Psoas muscle (tissue), 8 donors: Measurements from ENCODE around the gene ABCC4. TPM values are rescaled to one million over a fixed set of nuclear protein-coding genes. Genes with fewer than 3 reads are reported as not detected.

ENCODE experiments used
- ATAC-seq, 4 donors: fragments of 200-7000 bp; cut with Tn5 transposase; one replicate each; pipeline ENCODE4 v1.9.1; 2020; ENCODE audit warnings: moderate library complexity in 3 of 4, mild to moderate bottlenecking in 2 of 4
- DNase-seq, 2 donors: peaks; one replicate each; pipeline ENCODE4 v3.0.0-alpha.2; 2020
- H3K27ac ChIP-seq: fragments of 200-600 bp; one replicate; pipeline ENCODE4 v1.8.0; 2022
- H3K27me3 ChIP-seq, 3 donors: fragments of 200-600 bp in 1 of 3; one replicate each; pipeline versions ENCODE4 v1.6.1 to v1.8.0; 2013 to 2022; ENCODE audit warnings: low read length in 2 of 3, mild to moderate bottlenecking in 2 of 3, moderate library complexity in 1 of 3; ENCODE audit not compliant: insufficient read depth in 3 of 3
- H3K36me3 ChIP-seq, 2 donors: fragments of 200-600 bp in 1 of 2; one replicate each; pipeline versions ENCODE4 v1.6.1 to v1.8.0; 2013 to 2022; ENCODE audit warnings: low read depth in 1 of 2, mild to moderate bottlenecking in 1 of 2, moderate library complexity in 1 of 2; ENCODE audit not compliant: insufficient read depth in 1 of 2
- H3K4me1 ChIP-seq: fragments of 200-600 bp; one replicate; pipeline ENCODE4 v1.8.0; 2022
- H3K4me3 ChIP-seq: fragments of 200-600 bp; one replicate; pipeline ENCODE4 v1.8.0; 2022; ENCODE audit warnings: mild to moderate bottlenecking
- H3K9me3 ChIP-seq: fragments of 200-600 bp; one replicate; pipeline ENCODE4 v1.8.0; 2022
- WGBS, 3 donors: extraction: QIAGEN DNeasy Blood & Tissue Kit; methylation state at CpG; one replicate each; pipeline versions ENCODE4 v1.1.6 to v1.1.7; 2013; 5-methylcytosine and 5-hydroxymethylcytosine counted together
- intact Hi-C, 2 donors: fragments of 100-400 bp; cut with DNase I; formaldehyde crosslinking; loops; one replicate each; pipeline versions ENCODE4 v1.11.0 to v1.14.2; 2022
- polyA plus RNA-seq, 3 donors: library from polyadenylated mRNA; stranded (reverse); fragments of 200-250 nt; gene quantifications; one replicate each; pipeline ENCODE4 v1.2.3, GENCODE V29; 2013
- total RNA-seq, 4 donors: library from RNA; stranded (reverse); fragmentation: NEBNext Ultra II Directional in 2 of 4; extraction: Animal tissue kit (Norgen Biotek cat#: 25700) in 2 of 4; gene quantifications; one replicate each; pipeline versions ENCODE4 v1.2.1 to v1.2.4, GENCODE V29; 2021 to 2023
- TF ChIP-seq, protein P1 (sequence below): fragments of 200-600 bp; IDR thresholded peaks from one replicate; pipeline ENCODE4 v1.8.0; 2022; ENCODE audit warnings: antibody characterized with exemption
- donor health status: healthy with polysubstance abuse.
- donor health status: DM: no; HTN: no; CAD: no; lungs with moderate emphysema.
- donor health status: Bipolar disorder and iron deficiency.
- donor health status: healthy.
- donor health status: DM: yes; HTN: yes; CAD: no.
- donor health status: DM: no; HTN: no; CAD: no.
- donor health status: DM: no; HTN: no; CAD: no.
- donor health status: DM: yes; HTN: yes; CAD: no.

Gene ABCC4
- total and polyA plus RNA-seq, 7 donors: 2.3 to 25.2 (median 6.1) TPM

DNA sequence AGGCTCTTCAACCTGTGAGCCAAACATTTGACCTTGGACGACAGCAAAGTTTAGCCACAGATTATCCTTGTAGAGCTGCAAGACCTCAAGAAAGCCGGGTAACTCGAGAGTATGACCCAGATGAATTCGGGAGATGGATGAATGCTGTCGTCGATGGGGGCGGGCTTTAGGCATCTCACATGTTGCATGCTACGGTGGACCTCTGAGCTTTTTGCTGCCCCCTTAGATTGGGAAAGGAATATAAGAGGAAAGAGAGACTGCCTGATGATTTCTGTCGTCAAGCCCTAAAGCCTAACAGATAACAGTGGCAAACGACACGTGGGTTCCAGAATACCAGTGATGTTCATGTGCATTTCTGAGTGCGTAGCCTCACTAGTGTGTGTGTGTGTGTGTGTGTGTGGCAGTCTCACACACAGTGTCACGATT lies 730 bp upstream of the ABCC4 start:
- no peaks in the 10 kb centered on the region for H3K27me3 ChIP-seq
- H3K4me1 ChIP-seq: peaks cover 38% of the 10 kb centered on the region
- no peaks in the 10 kb centered on the region for H3K36me3 ChIP-seq
- intact Hi-C loops: loop anchor here in 1 of 2 donors (2.0 kb wide), 1 partner anchor 111 kb away; no protein-coding TSS in a partner anchor
- DNase-seq (no peak), ATAC-seq (peak in 2 of 4 donors; percentile 2 to 6)
- no peaks in the 10 kb centered on the region for H3K9me3 ChIP-seq
- peak overlapping the region; percentile 89 for H3K4me3 ChIP-seq
- TF ChIP-seq, protein P1, sequence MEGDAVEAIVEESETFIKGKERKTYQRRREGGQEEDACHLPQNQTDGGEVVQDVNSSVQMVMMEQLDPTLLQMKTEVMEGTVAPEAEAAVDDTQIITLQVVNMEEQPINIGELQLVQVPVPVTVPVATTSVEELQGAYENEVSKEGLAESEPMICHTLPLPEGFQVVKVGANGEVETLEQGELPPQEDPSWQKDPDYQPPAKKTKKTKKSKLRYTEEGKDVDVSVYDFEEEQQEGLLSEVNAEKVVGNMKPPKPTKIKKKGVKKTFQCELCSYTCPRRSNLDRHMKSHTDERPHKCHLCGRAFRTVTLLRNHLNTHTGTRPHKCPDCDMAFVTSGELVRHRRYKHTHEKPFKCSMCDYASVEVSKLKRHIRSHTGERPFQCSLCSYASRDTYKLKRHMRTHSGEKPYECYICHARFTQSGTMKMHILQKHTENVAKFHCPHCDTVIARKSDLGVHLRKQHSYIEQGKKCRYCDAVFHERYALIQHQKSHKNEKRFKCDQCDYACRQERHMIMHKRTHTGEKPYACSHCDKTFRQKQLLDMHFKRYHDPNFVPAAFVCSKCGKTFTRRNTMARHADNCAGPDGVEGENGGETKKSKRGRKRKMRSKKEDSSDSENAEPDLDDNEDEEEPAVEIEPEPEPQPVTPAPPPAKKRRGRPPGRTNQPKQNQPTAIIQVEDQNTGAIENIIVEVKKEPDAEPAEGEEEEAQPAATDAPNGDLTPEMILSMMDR: no peak
- H3K27ac ChIP-seq: peak overlapping the region; percentile 90
- WGBS, 3 donors: 11 to 27% (median 18%) methylated on average over 13 of the region's 13 CpGs

GRCh38 chr13:95300625-95301182 lies 547 bp downstream of the ABCC4 start:
- intact Hi-C loops: loop anchor here in 1 of 2 donors (2.0 kb wide), 1 partner anchor 110 kb away; no protein-coding TSS in a partner anchor
- Histone ChIP-seq H3K4me1 (peaks cover 38% of the 10 kb centered on the region), H3K27ac (peak overlapping the region; percentile 90), H3K36me3 (no peaks in the 10 kb centered on the region), H3K9me3 (no peaks in the 10 kb centered on the region), H3K4me3 (peak overlapping the region; percentile 89), H3K27me3 (no peaks in the 10 kb centered on the region)
- DNase-seq: peak; percentile 35 to 66
- peak in 2 of 4 donors; percentile 31 to 42 for ATAC-seq
- 1% methylated on average over 22 to 45 of the region's 45 CpGs for WGBS, 3 donors
- TF ChIP-seq, protein P1: no peak

GRCh38 chr13:95298971-95299621 lies 2.2 kb downstream of the ABCC4 start:
- DNase-seq: no peak

DNA sequence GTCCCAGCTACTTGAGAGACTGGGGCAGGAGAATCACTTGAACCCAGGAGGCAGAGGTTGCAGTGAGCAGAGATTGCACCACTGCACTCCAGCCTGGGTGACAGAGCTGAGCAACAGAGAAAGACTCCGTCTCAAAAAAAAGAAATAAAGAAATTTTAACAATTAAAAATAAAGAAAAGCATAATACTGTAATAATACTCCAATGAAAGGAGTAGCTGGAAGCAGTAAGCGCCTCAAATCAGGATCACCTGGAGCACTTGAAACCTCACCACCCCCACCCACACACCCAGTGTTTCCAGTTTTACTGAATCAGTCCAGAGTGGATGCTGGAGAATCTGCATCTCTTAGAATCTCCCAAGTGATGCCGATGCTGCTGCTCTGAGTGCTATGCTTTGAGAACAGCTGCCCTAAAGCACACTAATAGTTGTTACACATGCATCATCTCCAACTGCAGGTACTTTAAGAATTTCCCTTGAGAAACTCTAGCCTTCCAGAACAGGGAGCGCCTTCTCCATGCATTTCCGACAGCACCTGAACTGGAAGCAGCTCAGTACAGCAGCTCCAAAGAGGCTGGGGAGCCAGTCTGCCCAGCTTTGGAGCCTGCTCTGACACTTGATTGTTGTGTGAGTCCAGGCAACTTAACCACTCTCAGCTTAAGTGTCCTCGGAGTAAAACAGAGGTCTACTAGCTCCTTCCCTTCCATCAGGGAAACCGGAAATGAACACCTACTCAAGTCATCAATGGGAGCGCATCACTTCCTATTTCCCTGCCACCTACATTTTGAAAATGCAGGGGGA lies 2.9 kb downstream of the ABCC4 start:
- Histone ChIP-seq H3K9me3 (no peaks in the 10 kb centered on the region), H3K4me1 (peaks cover 22% of the 10 kb centered on the region), H3K36me3 (no peaks in the 10 kb centered on the region), H3K4me3 (no peak overlapping the region), H3K27ac (peak overlapping the region; percentile 37), H3K27me3 (no peaks in the 10 kb centered on the region)
- 83 to 92% (median 88%) methylated on average over 8 of the region's 8 CpGs for WGBS, 3 donors
- ATAC-seq (no peak), DNase-seq (no peak)
- TF ChIP-seq, protein P1: no peak
- intact Hi-C loops: loop anchor here (5.0 to 10.0 kb wide), 2 partner anchors 84 to 614 kb away; no protein-coding TSS in a partner anchor

More at GRCh38 chr13:95298971-95299621, 2.2 kb downstream of the ABCC4 start:
- intact Hi-C loops: loop anchor here (5.0 to 10.0 kb wide), 2 partner anchors 83 to 614 kb away; no protein-coding TSS in a partner anchor
- TF ChIP-seq, protein P1: no peak
- Histone ChIP-seq H3K27me3 (no peaks in the 10 kb centered on the region), H3K9me3 (no peaks in the 10 kb centered on the region), H3K4me1 (peaks cover 28% of the 10 kb centered on the region), H3K27ac (peak overlapping the region; percentile 90), H3K4me3 (peak overlapping the region; percentile 89), H3K36me3 (no peaks in the 10 kb centered on the region)
- ATAC-seq: no peak
- 82 to 88% (median 82%) methylated on average over 11 of the region's 11 CpGs for WGBS, 3 donors
